ENCODE measurements around the gene SRD5A1.

Gene SRD5A1

DNA sequence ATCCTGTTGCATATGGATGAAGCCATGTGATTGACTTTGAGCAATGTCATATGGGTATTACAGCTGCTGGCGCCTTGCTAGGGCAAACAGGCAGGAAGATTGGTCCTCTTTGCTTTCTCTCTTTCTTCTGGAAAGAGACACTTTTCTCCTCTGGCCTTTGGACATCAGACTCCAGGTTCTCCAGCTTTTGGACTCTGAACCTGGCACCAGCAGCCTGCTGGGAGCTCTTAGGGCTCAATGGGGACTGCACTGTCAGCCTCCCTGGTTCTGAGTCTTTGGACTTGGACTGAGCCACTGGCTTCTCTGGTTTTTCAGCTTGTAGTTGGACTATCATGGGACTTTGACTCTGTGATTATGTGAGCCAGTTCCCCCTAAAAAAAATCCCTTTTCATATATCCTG is 45.1 kb downstream of the SRD5A1 start:
- no peak overlapping the region for H3K23ac ChIP-seq (ENCODE audit: low read length)
- no CpG with 5 or more reads among the region's 1 CpG for WGBS (ENCODE audit: extremely low coverage, insufficient coverage, low lambda C conversion rate)
- H3K56ac ChIP-seq (ENCODE audit: low read length) = no peak overlapping the region
- H3K4me3 ChIP-seq (ENCODE audit: low read length) = no peak overlapping the region
- no peak overlapping the region for H3K4ac ChIP-seq (ENCODE audit: low read depth, low read length)
- no peaks in the 10 kb centered on the region for H3K79me1 ChIP-seq (ENCODE audit: low read length)
- no peak overlapping the region for H3K9ac ChIP-seq (ENCODE audit: low read length)
- no peak overlapping the region for H2BK5ac ChIP-seq (ENCODE audit: low read length)
- no peak overlapping the region for H2BK15ac ChIP-seq (replicated peaks; ENCODE audit: low read depth)
- H3K79me2 ChIP-seq (ENCODE audit: control insufficient read depth, insufficient read depth, low read length) = no peaks in the 10 kb centered on the region
- H3K27ac ChIP-seq (ENCODE audit: low read depth, low read length) = no peak overlapping the region
- H2AK5ac ChIP-seq (ENCODE audit: low read length) = no peak overlapping the region
- no peaks in the 10 kb centered on the region for H3K27me3 ChIP-seq (ENCODE audit: insufficient read depth, low read length, poor library complexity)
- H2BK120ac ChIP-seq (ENCODE audit: low read depth, low read length) = no peak overlapping the region
- H3K4me2 ChIP-seq (ENCODE audit: low read length) = no peak overlapping the region
- no peak overlapping the region for H4K8ac ChIP-seq (ENCODE audit: low read depth, low read length)
- no peak for DNase-seq
- H4K5ac ChIP-seq (ENCODE audit: low read length) = no peak overlapping the region
- H3K18ac ChIP-seq (ENCODE audit: low read length) = no peak overlapping the region
- no peaks in the 10 kb centered on the region for H3K4me1 ChIP-seq (ENCODE audit: control insufficient read depth, low read depth, low read length)
- H3K36me3 ChIP-seq (ENCODE audit: control insufficient read depth, insufficient read depth, low read length) = no peaks in the 10 kb centered on the region

DNA sequence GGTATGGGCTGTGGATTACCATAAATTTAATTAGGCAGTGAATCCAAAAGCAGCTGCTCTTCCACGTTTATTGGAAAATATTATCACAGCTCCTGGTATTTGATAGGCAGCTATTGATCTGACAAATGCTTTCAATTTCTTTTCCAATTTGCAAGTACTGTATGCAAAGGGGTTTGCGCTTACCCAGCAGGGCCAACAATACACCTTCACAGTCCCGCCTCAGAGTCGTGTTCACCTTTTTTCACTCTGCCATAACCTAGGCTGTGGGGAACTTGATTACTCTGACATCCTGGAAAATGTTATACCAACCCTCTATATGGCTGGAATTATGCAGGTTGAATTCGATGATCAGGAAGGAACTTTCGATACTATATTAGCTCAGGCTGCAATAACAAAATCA is 47.7 kb downstream of the SRD5A1 start:
- Histone ChIP-seq H3K56ac (ENCODE audit: low read length) (no peak overlapping the region), H3K36me3 (ENCODE audit: control insufficient read depth, insufficient read depth, low read length) (no peaks in the 10 kb centered on the region), H3K18ac (ENCODE audit: low read length) (no peak overlapping the region), H3K4me3 (ENCODE audit: low read length) (no peak overlapping the region), H3K79me2 (ENCODE audit: control insufficient read depth, insufficient read depth, low read length) (no peaks in the 10 kb centered on the region), H3K27me3 (ENCODE audit: insufficient read depth, low read length, poor library complexity) (no peaks in the 10 kb centered on the region), H4K5ac (ENCODE audit: low read length) (no peak overlapping the region), H4K8ac (ENCODE audit: low read depth, low read length) (no peak overlapping the region), H3K4ac (ENCODE audit: low read depth, low read length) (no peak overlapping the region), H2BK5ac (ENCODE audit: low read length) (no peak overlapping the region), H3K79me1 (ENCODE audit: low read length) (no peaks in the 10 kb centered on the region), H2AK5ac (ENCODE audit: low read length) (no peak overlapping the region), H3K4me2 (ENCODE audit: low read length) (no peak overlapping the region), H3K4me1 (ENCODE audit: control insufficient read depth, low read depth, low read length) (no peaks in the 10 kb centered on the region), H3K27ac (ENCODE audit: low read depth, low read length) (no peak overlapping the region), H2BK120ac (ENCODE audit: low read depth, low read length) (no peak overlapping the region), H3K9ac (ENCODE audit: low read length) (no peak overlapping the region), H2BK15ac (replicated peaks; ENCODE audit: low read depth) (no peak overlapping the region), H3K23ac (ENCODE audit: low read length) (no peak overlapping the region)
- no peak for DNase-seq
- WGBS (ENCODE audit: extremely low coverage, insufficient coverage, low lambda C conversion rate) = no CpG with 5 or more reads among the region's 6 CpGs

GRCh38 chr5:6681682-6682081 is 48.4 kb downstream of the SRD5A1 start:
- Histone ChIP-seq H3K23ac (ENCODE audit: low read length) (no peak overlapping the region), H3K79me1 (ENCODE audit: low read length) (no peaks in the 10 kb centered on the region), H3K4me3 (ENCODE audit: low read length) (no peak overlapping the region), H3K4ac (ENCODE audit: low read depth, low read length) (no peak overlapping the region), H2AK5ac (ENCODE audit: low read length) (no peak overlapping the region), H3K4me2 (ENCODE audit: low read length) (no peak overlapping the region), H2BK120ac (ENCODE audit: low read depth, low read length) (no peak overlapping the region), H3K4me1 (ENCODE audit: control insufficient read depth, low read depth, low read length) (no peaks in the 10 kb centered on the region), H4K8ac (ENCODE audit: low read depth, low read length) (no peak overlapping the region), H2BK5ac (ENCODE audit: low read length) (no peak overlapping the region), H2BK15ac (replicated peaks; ENCODE audit: low read depth) (no peak overlapping the region), H4K5ac (ENCODE audit: low read length) (no peak overlapping the region), H3K27ac (ENCODE audit: low read depth, low read length) (no peak overlapping the region), H3K9ac (ENCODE audit: low read length) (no peak overlapping the region), H3K79me2 (ENCODE audit: control insufficient read depth, insufficient read depth, low read length) (no peaks in the 10 kb centered on the region), H3K18ac (ENCODE audit: low read length) (no peak overlapping the region), H3K56ac (ENCODE audit: low read length) (no peak overlapping the region), H3K27me3 (ENCODE audit: insufficient read depth, low read length, poor library complexity) (no peaks in the 10 kb centered on the region), H3K36me3 (ENCODE audit: control insufficient read depth, insufficient read depth, low read length) (no peaks in the 10 kb centered on the region)
- WGBS (ENCODE audit: extremely low coverage, insufficient coverage, low lambda C conversion rate) = 100% methylated on average over 2 of the region's 2 CpGs
- DNase-seq = no peak

GRCh38 chr5:6682239-6682638 is 49.0 kb downstream of the SRD5A1 start:
- H3K9ac ChIP-seq (ENCODE audit: low read length) = no peak overlapping the region
- no peak overlapping the region for H2BK15ac ChIP-seq (replicated peaks; ENCODE audit: low read depth)
- no peak overlapping the region for H3K4ac ChIP-seq (ENCODE audit: low read depth, low read length)
- no peak overlapping the region for H3K56ac ChIP-seq (ENCODE audit: low read length)
- H2BK5ac ChIP-seq (ENCODE audit: low read length) = no peak overlapping the region
- H3K4me1 ChIP-seq (ENCODE audit: control insufficient read depth, low read depth, low read length) = no peaks in the 10 kb centered on the region
- DNase-seq = no peak
- H4K5ac ChIP-seq (ENCODE audit: low read length) = no peak overlapping the region
- H3K18ac ChIP-seq (ENCODE audit: low read length) = no peak overlapping the region
- no peaks in the 10 kb centered on the region for H3K79me2 ChIP-seq (ENCODE audit: control insufficient read depth, insufficient read depth, low read length)
- H3K4me2 ChIP-seq (ENCODE audit: low read length) = no peak overlapping the region
- H3K27ac ChIP-seq (ENCODE audit: low read depth, low read length) = no peak overlapping the region
- no peak overlapping the region for H2BK120ac ChIP-seq (ENCODE audit: low read depth, low read length)
- H3K4me3 ChIP-seq (ENCODE audit: low read length) = no peak overlapping the region
- H4K8ac ChIP-seq (ENCODE audit: low read depth, low read length) = no peak overlapping the region
- WGBS (ENCODE audit: extremely low coverage, insufficient coverage, low lambda C conversion rate) = no CpG with 5 or more reads among the region's 11 CpGs
- no peaks in the 10 kb centered on the region for H3K36me3 ChIP-seq (ENCODE audit: control insufficient read depth, insufficient read depth, low read length)
- no peak overlapping the region for H2AK5ac ChIP-seq (ENCODE audit: low read length)
- no peak overlapping the region for H3K23ac ChIP-seq (ENCODE audit: low read length)
- H3K79me1 ChIP-seq (ENCODE audit: low read length) = no peaks in the 10 kb centered on the region
- no peaks in the 10 kb centered on the region for H3K27me3 ChIP-seq (ENCODE audit: insufficient read depth, low read length, poor library complexity)

- no peaks in the 10 kb centered on the region for H3K27me3 ChIP-seq (ENCODE audit: insufficient read depth, low read length, poor library complexity)
- no peak overlapping the region for H3K4me3 ChIP-seq (ENCODE audit: low read length)
- H3K4me2 ChIP-seq (ENCODE audit: low read length) = no peak overlapping the region
- no peak overlapping the region for H4K8ac ChIP-seq (ENCODE audit: low read depth, low read length)
- H2BK5ac ChIP-seq (ENCODE audit: low read length) = no peak overlapping the region
- H3K36me3 ChIP-seq (ENCODE audit: control insufficient read depth, insufficient read depth, low read length) = no peaks in the 10 kb centered on the region
- no peak overlapping the region for H3K18ac ChIP-seq (ENCODE audit: low read length)
- H2BK120ac ChIP-seq (ENCODE audit: low read depth, low read length) = no peak overlapping the region
- no peak overlapping the region for H2AK5ac ChIP-seq (ENCODE audit: low read length)
- H3K23ac ChIP-seq (ENCODE audit: low read length) = no peak overlapping the region
- DNase-seq = no peak
- H3K79me2 ChIP-seq (ENCODE audit: control insufficient read depth, insufficient read depth, low read length) = no peaks in the 10 kb centered on the region
- H3K79me1 ChIP-seq (ENCODE audit: low read length) = no peaks in the 10 kb centered on the region
- no CpG with 5 or more reads among the region's 8 CpGs for WGBS (ENCODE audit: extremely low coverage, insufficient coverage, low lambda C conversion rate)
- no peak overlapping the region for H3K9ac ChIP-seq (ENCODE audit: low read length)
- no peak overlapping the region for H3K56ac ChIP-seq (ENCODE audit: low read length)
- H3K27ac ChIP-seq (ENCODE audit: low read depth, low read length) = no peak overlapping the region
- no peaks in the 10 kb centered on the region for H3K4me1 ChIP-seq (ENCODE audit: control insufficient read depth, low read depth, low read length)
- H2BK15ac ChIP-seq (replicated peaks; ENCODE audit: low read depth) = no peak overlapping the region
- no peak overlapping the region for H4K5ac ChIP-seq (ENCODE audit: low read length)
- no peak overlapping the region for H3K4ac ChIP-seq (ENCODE audit: low read depth, low read length)
Observed at GRCh38 chr5:6683241-6683640, 50.0 kb downstream of the SRD5A1 start.

DNA sequence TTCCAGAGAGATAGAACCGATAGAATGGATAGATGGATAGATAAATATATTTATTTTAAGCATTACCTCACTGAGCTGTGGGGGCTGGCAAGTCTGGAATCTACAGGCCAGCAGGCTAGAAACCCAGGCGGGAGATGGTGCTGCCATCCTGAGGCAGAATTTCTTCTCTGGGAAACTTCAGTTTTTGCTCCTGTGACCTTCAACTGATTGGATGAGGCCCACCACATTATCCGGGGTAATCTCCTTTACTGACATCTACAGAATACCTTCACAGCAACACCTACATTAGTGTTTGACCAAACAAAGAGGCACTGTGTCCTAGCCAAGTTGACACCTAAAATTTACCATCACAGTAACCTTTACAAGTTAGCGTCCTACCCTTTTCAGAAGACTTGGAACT is 50.8 kb downstream of the SRD5A1 start:
- no peak for DNase-seq
- Histone ChIP-seq H2AK5ac (ENCODE audit: low read length) (no peak overlapping the region), H3K4me2 (ENCODE audit: low read length) (no peak overlapping the region), H3K18ac (ENCODE audit: low read length) (no peak overlapping the region), H3K79me2 (ENCODE audit: control insufficient read depth, insufficient read depth, low read length) (no peaks in the 10 kb centered on the region), H3K4me1 (ENCODE audit: control insufficient read depth, low read depth, low read length) (no peaks in the 10 kb centered on the region), H2BK120ac (ENCODE audit: low read depth, low read length) (no peak overlapping the region), H4K8ac (ENCODE audit: low read depth, low read length) (no peak overlapping the region), H4K5ac (ENCODE audit: low read length) (no peak overlapping the region), H3K4me3 (ENCODE audit: low read length) (no peak overlapping the region), H2BK15ac (replicated peaks; ENCODE audit: low read depth) (no peak overlapping the region), H3K27ac (ENCODE audit: low read depth, low read length) (no peak overlapping the region), H3K9ac (ENCODE audit: low read length) (no peak overlapping the region), H3K36me3 (ENCODE audit: control insufficient read depth, insufficient read depth, low read length) (no peaks in the 10 kb centered on the region), H2BK5ac (ENCODE audit: low read length) (no peak overlapping the region), H3K27me3 (ENCODE audit: insufficient read depth, low read length, poor library complexity) (no peaks in the 10 kb centered on the region), H3K23ac (ENCODE audit: low read length) (no peak overlapping the region), H3K4ac (ENCODE audit: low read depth, low read length) (no peak overlapping the region), H3K79me1 (ENCODE audit: low read length) (no peaks in the 10 kb centered on the region), H3K56ac (ENCODE audit: low read length) (no peak overlapping the region)
- no CpG with 5 or more reads among the region's 4 CpGs for WGBS (ENCODE audit: extremely low coverage, insufficient coverage, low lambda C conversion rate)
